Naive thymus-derived CD4-positive, alpha-beta T cell (primary cell): ENCODE data around the gene ITPR3. TPM values are rescaled to one million over a fixed set of nuclear protein-coding genes. Genes with fewer than 3 reads are reported as not detected.
"Not testable (repeated sequence)": the region's sequence is repeated elsewhere in the genome, so short reads cannot be mapped to it uniquely, and the experiment has no call there.

ENCODE experiments used
- ATAC-seq: fragments of 150-1000 bp; cut with Tn5 transposase; 2 replicates; pipeline ENCODE4 v1.10.0; 2021; ENCODE audit warnings: mild to moderate bottlenecking, moderate library complexity
- CTCF ChIA-PET: fragments of 350-600 bp; sonication (Branson Sonifier 250); formaldehyde crosslinking; loops from one replicate; lab custom pipeline; 2021; ENCODE audit warnings: antibody characterized with exemption; lab: Charles Lee
- POLR2A ChIA-PET: fragments of 350-600 bp; sonication (Branson Sonifier 250); formaldehyde crosslinking; loops from one replicate; lab custom pipeline; 2021; ENCODE audit warnings: antibody characterized with exemption, inconsistent platforms; lab: Charles Lee
- DNase-seq, 9 donors: peaks; one replicate each; pipeline versions ENCODE4 v3.0.0 to v3.0.0-alpha.2; 2020 to 2022; ENCODE audit warnings: mixed read lengths in 1 of 9
- H3K27ac ChIP-seq: one replicate; pipeline ENCODE4 v1.7.0; 2013; ENCODE audit warnings: mild to moderate bottlenecking, low read depth, low read length, moderate library complexity
- H3K27me3 ChIP-seq, 2 donors: one replicate each; pipeline ENCODE4 v1.7.0; 2013; ENCODE audit warnings: low read length in 2 of 2, mild to moderate bottlenecking in 2 of 2, moderate library complexity in 2 of 2; ENCODE audit not compliant: control insufficient read depth in 2 of 2, insufficient read depth in 2 of 2
- H3K36me3 ChIP-seq, 3 experiments: 1 replicate in 2 of 3; 2 replicates in 1 of 3; pipeline ENCODE4 v1.7.0; 2013; ENCODE audit warnings: low read length in 3 of 3, mild to moderate bottlenecking in 3 of 3, moderate library complexity in 1 of 3; ENCODE audit not compliant: insufficient read depth in 3 of 3, control insufficient read depth in 2 of 3
- H3K4me1 ChIP-seq, 2 donors: one replicate each; pipeline ENCODE4 v1.7.0; 2013; ENCODE audit warnings: low read length in 2 of 2, mild to moderate bottlenecking in 2 of 2, moderate library complexity in 1 of 2; ENCODE audit not compliant: control insufficient read depth in 2 of 2, insufficient read depth in 2 of 2
- H3K4me3 ChIP-seq: 2 replicates; pipeline ENCODE4 v1.7.0; 2013; ENCODE audit warnings: mild to moderate bottlenecking, low read length
- H3K9me3 ChIP-seq, 3 experiments: 1 replicate in 2 of 3; 2 replicates in 1 of 3; pipeline ENCODE4 v1.7.0; 2013; ENCODE audit warnings: low read length in 3 of 3; ENCODE audit not compliant: control insufficient read depth in 2 of 3
- H3K27ac Mint-ChIP-seq, 9 donors: one replicate each; pipeline ENCODE4 v1.8.0; 2020 to 2022; ENCODE audit warnings: mixed read lengths in 9 of 9, mild to moderate bottlenecking in 8 of 9, moderate library complexity in 5 of 9, inconsistent platforms in 2 of 9
- H3K27me3 Mint-ChIP-seq, 5 donors: one replicate each; pipeline ENCODE4 v1.8.0; 2021 to 2022; ENCODE audit warnings: mixed read lengths in 5 of 5, mild to moderate bottlenecking in 1 of 5
- H3K36me3 Mint-ChIP-seq, 5 donors: one replicate each; pipeline ENCODE4 v1.8.0; 2020 to 2022; ENCODE audit warnings: mixed read lengths in 5 of 5, mild to moderate bottlenecking in 3 of 5, inconsistent platforms in 1 of 5
- H3K4me1 Mint-ChIP-seq, 7 donors: one replicate each; pipeline ENCODE4 v1.8.0; 2020 to 2022; ENCODE audit warnings: mixed read lengths in 7 of 7, mild to moderate bottlenecking in 3 of 7, inconsistent platforms in 1 of 7
- H3K4me3 Mint-ChIP-seq, 10 donors: one replicate each; pipeline ENCODE4 v1.8.0; 2020 to 2022; ENCODE audit warnings: mild to moderate bottlenecking in 10 of 10, mixed read lengths in 10 of 10, moderate library complexity in 6 of 10, inconsistent platforms in 2 of 10
- H3K9me3 Mint-ChIP-seq, 11 donors: one replicate each; pipeline ENCODE4 v1.8.0; 2020 to 2022; ENCODE audit warnings: mixed read lengths in 11 of 11, mild to moderate bottlenecking in 4 of 11, inconsistent platforms in 1 of 11, moderate library complexity in 1 of 11
- intact Hi-C, 2 donors: fragments of 100-400 bp; cut with micrococcal nuclease; formaldehyde crosslinking; loops; one replicate each; pipeline ENCODE4 v1.15.1; 2023
- polyA plus RNA-seq, 2 donors: library from polyadenylated mRNA; unstranded; fragments of 300-500 nt; fragmentation: Illumina TruSeq; gene quantifications; one replicate each; pipeline ENCODE4 v1.2.3, GENCODE V29; 2021
- total RNA-seq, 6 experiments: library from RNA in 5 of 6; stranded (reverse) in 5 of 6; gene quantifications; 1 replicate in 5 of 6; 2 replicates in 1 of 6; pipeline ENCODE4 v1.2.3 and lab custom pipeline; 2021 to 2026

Gene ITPR3
- total and polyA plus RNA-seq, 7 experiments from 2014 or later = 1.7 to 65.7 (median 41.4) TPM

DNA sequence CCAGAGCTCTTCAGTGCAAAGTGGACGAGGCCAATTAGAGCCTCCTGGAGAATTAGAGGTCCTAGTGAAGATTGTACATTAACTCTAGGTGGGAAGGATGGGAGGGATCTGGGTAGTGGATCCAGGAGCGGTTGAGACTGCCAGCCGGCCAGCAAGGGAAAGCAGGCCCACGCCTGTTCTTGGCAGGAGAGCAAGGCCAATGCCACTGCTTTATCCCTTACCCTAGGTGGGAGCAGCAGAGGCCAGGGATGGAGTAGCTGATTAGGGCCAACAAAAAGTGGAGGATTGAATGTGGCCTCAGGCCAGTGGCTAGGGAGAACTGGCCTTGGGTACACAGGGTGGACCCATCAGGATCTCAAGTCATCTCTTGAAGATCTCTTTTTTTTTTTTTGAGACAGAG, 3.7 kb downstream of the ITPR3 start:
- peaks cover 0 to 7% (median 0%) of the 10 kb centered on the region in 5 donors for H3K36me3 Mint-ChIP-seq
- CTCF ChIA-PET = interaction anchor here (0.7 kb wide), 2 partner anchors 8 to 404 kb away, joined by 3 to 4 read pairs; no protein-coding TSS in a partner anchor
- H3K27ac Mint-ChIP-seq = peak overlapping the region in 7 of 9 donors; percentile 33 to 87 (median 73)
- DNase-seq (no peak), ATAC-seq (no peak)
- Histone ChIP-seq H3K4me1 (peaks cover 9 to 24% of the 10 kb centered on the region in 2 donors), H3K27me3 (no peaks in the 10 kb centered on the region), H3K36me3 (peaks cover 0 to 26% (median 0%) of the 10 kb centered on the region in 3 experiments), H3K4me3 (no peak overlapping the region), H3K27ac (no peak overlapping the region), H3K9me3 (no peaks in the 10 kb centered on the region)
- H3K4me3 Mint-ChIP-seq = peak overlapping the region in 3 of 10 donors; percentile 10 to 96 (median 53)
- intact Hi-C loops = loop anchor here (5.0 to 10.0 kb wide), 4 partner anchors 160 to 610 kb away; partner anchors contain the start of genes HMGA1 (in 1 of the 2), LEMD2 (in 1 of the 2) and PHF1 (in 1 of the 2)
- POLR2A ChIA-PET = no interaction called here
- H3K4me1 Mint-ChIP-seq = peaks cover 36 to 72% (median 66%) of the 10 kb centered on the region in 7 donors
- no peaks in the 10 kb centered on the region for H3K9me3 Mint-ChIP-seq
- peaks cover 0 to 2% (median 0%) of the 10 kb centered on the region in 5 donors for H3K27me3 Mint-ChIP-seq

DNA sequence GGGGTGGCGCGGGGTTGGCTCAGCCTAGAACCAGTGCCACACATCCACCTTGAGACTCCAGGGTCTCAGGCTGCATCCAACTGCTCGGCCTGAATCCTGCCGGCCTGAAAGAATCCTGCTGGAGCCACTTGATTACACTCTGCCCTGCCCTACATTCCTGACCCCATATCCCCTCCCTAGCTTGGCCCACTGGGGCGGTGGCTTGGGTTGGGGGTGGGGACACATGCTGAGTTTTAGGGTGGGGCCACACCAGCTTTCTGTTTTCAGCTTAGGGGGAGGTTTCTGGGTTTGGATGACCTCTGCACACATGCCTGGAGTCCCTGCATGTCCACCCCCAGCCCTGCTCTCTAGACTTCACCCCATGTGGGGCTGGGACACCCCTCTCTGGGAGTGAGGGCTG, 6.8 kb downstream of the ITPR3 start:
- no peaks in the 10 kb centered on the region for H3K9me3 ChIP-seq
- H3K27me3 Mint-ChIP-seq = peaks cover 0 to 1% (median 0%) of the 10 kb centered on the region in 5 donors
- intact Hi-C loops = loop anchor here in 1 of 2 donors (10.0 kb wide), 2 partner anchors 157 to 607 kb away; partner anchors contain the start of genes HMGA1 and LEMD2
- H3K27me3 ChIP-seq = no peaks in the 10 kb centered on the region
- H3K4me1 ChIP-seq = peaks cover 9 to 32% of the 10 kb centered on the region in 2 donors
- H3K36me3 ChIP-seq = peaks cover 0 to 20% (median 0%) of the 10 kb centered on the region in 3 experiments
- CTCF ChIA-PET = no interaction called here
- H3K27ac ChIP-seq = no peak overlapping the region
- H3K4me3 ChIP-seq = no peak overlapping the region
- POLR2A ChIA-PET = interaction anchor here (1.1 to 1.2 kb wide), 2 partner anchors 11 to 74 kb away, joined by 3 read pairs; no protein-coding TSS in a partner anchor
- H3K9me3 Mint-ChIP-seq = no peaks in the 10 kb centered on the region
- ATAC-seq (no peak), DNase-seq (no peak)
- peak overlapping the region in 4 of 9 donors; percentile 33 to 84 (median 72) for H3K27ac Mint-ChIP-seq
- H3K4me1 Mint-ChIP-seq = peaks cover 40 to 83% (median 74%) of the 10 kb centered on the region in 7 donors
- H3K36me3 Mint-ChIP-seq = peaks cover 0 to 9% (median 0%) of the 10 kb centered on the region in 5 donors
- peak overlapping the region in 1 of 10 donors; percentile 11 for H3K4me3 Mint-ChIP-seq

DNA sequence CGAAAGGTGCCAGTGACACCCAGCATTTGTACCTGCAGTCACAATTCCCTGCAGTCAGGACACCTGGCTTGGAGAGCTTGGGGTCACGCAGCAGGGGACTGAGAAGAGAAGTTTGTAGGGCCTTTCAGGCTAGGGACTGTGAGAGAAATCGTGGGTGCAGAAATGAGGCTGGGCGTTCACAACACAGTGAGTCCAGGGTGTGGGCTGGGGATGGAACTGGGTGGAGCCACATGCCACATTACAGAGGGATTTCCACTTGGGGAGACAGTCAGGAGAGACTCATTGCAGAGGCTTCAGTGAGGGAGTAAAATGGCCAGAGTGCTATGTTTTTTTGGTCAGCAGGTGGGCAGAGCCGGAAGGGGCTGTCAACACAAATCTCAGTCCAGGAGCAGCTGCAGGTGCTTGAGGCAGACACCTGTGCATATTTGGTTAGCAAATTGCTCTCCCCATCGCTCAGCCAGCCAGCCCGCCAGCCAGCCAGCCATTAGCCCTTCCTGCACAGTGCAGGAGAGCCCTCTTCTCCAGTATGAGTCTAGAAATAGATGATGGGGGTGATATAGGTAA, 7.4 kb downstream of the ITPR3 start:
- DNase-seq (no peak), ATAC-seq (no peak)
- ChIA-PET POLR2A (interaction anchor here (1.1 to 1.2 kb wide), 2 partner anchors 10 to 73 kb away, joined by 3 read pairs; no protein-coding TSS in a partner anchor), CTCF (interaction anchor here (0.6 kb wide), 1 partner anchor 402 kb away, joined by 5 read pairs; no protein-coding TSS in a partner anchor)
- peaks cover 42 to 81% (median 72%) of the 10 kb centered on the region in 7 donors for H3K4me1 Mint-ChIP-seq
- no peak overlapping the region for H3K27ac ChIP-seq
- intact Hi-C loops = loop anchor here in 1 of 2 donors (10.0 kb wide), 2 partner anchors 156 to 606 kb away; partner anchors contain the start of genes HMGA1 and LEMD2
- no peaks in the 10 kb centered on the region for H3K9me3 ChIP-seq
- no peak overlapping the region for H3K4me3 ChIP-seq
- H3K4me3 Mint-ChIP-seq = peak overlapping the region in 5 of 10 donors; percentile 5 to 59 (median 14)
- peaks cover 0 to 3% (median 0%) of the 10 kb centered on the region in 5 donors for H3K27me3 Mint-ChIP-seq
- H3K36me3 Mint-ChIP-seq = peaks cover 0 to 9% (median 0%) of the 10 kb centered on the region in 5 donors
- H3K4me1 ChIP-seq = peaks cover 9 to 30% of the 10 kb centered on the region in 2 donors
- peak overlapping the region in 8 of 9 donors; percentile 20 to 84 (median 66) for H3K27ac Mint-ChIP-seq
- no peaks in the 10 kb centered on the region for H3K9me3 Mint-ChIP-seq
- H3K36me3 ChIP-seq = peaks cover 0 to 20% (median 0%) of the 10 kb centered on the region in 3 experiments
- no peaks in the 10 kb centered on the region for H3K27me3 ChIP-seq

DNA sequence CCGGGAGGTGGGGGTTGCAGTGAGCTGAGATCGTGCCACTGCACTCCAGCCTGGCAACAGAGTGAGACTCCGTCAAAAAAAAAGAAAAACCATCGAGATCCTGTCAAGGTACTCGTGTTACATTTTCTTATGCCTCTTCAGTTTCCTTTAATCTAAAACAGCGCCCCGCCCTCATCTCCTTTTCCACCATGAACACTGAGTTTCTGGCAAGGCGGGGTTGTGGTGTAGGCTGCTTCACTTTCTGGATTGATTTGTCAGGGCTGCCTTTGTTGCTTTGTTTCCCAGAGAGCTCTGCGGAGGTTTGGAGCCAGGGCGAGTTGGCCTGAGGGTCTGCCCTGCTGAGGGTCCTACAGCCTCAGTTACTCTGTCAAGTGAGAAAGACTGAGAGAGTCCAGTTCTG, 8.9 kb downstream of the ITPR3 start:
- Mint-ChIP-seq H3K4me3 (peak overlapping the region in 9 of 10 donors; percentile 39 to 67 (median 57)), H3K36me3 (peaks cover 0 to 9% (median 0%) of the 10 kb centered on the region in 5 donors), H3K27ac (peak overlapping the region in 8 of 9 donors; percentile 59 to 75 (median 70)), H3K9me3 (no peaks in the 10 kb centered on the region), H3K27me3 (peaks cover 0 to 3% (median 0%) of the 10 kb centered on the region in 5 donors), H3K4me1 (peaks cover 43 to 78% (median 70%) of the 10 kb centered on the region in 7 donors)
- no peaks in the 10 kb centered on the region for H3K9me3 ChIP-seq
- peak overlapping the region; percentile 25 for H3K27ac ChIP-seq
- peak in 7 of 9 donors; percentile 55 to 76 (median 68) for DNase-seq
- CTCF ChIA-PET = interaction anchor here (1.0 to 1.8 kb wide), 2 partner anchors 8 to 59 kb away, joined by 3 to 6 read pairs; no protein-coding TSS in a partner anchor
- H3K4me3 ChIP-seq = no peak overlapping the region
- H3K27me3 ChIP-seq = no peaks in the 10 kb centered on the region
- H3K36me3 ChIP-seq = peaks cover 0 to 9% (median 0%) of the 10 kb centered on the region in 3 experiments
- POLR2A ChIA-PET = interaction anchor here (0.8 kb wide), 1 partner anchor 64 kb away, joined by 3 read pairs; no protein-coding TSS in a partner anchor
- peak; percentile 30 for ATAC-seq
- peaks cover 17 to 34% of the 10 kb centered on the region in 2 donors for H3K4me1 ChIP-seq
- intact Hi-C loops = loop anchor here (1.0 to 5.0 kb wide), 3 partner anchors 9 to 203 kb away; partner anchors contain the start of gene ITPR3 (in 1 of the 2)

DNA sequence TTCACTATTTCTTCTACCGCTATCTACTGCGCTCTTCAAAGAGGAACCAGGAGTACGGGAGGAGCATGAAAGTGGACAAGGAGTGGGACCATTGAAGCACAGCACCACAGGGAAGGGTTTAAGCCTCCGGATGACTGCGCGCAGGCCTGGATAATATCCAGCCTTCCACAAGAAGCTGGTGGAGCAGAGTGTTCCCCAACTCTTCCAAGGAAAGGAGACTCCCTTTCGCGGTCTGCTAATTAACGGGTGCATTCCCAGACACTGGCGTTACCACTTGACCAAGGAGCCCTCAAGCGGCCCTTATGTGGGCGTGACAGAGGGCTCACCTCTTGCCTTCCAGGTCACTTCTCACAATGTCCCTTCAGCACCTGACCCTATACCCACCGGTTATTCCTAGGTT, 10.4 kb downstream of the ITPR3 start:
- H3K4me1 Mint-ChIP-seq = peaks cover 49 to 77% (median 74%) of the 10 kb centered on the region in 7 donors
- H3K9me3 ChIP-seq, ATAC-seq, H3K27me3 ChIP-seq, DNase-seq, H3K36me3 ChIP-seq, H3K9me3 Mint-ChIP-seq, H3K27me3 Mint-ChIP-seq, H3K4me3 ChIP-seq, H3K27ac ChIP-seq: not testable (repeated sequence)
- H3K36me3 Mint-ChIP-seq = peaks cover 0 to 13% (median 4%) of the 10 kb centered on the region in 5 donors
- POLR2A ChIA-PET = interaction anchor here (1.1 kb wide), 1 partner anchor 12 kb away, joined by 5 read pairs; no protein-coding TSS in a partner anchor
- H3K4me1 ChIP-seq = peaks cover 20 to 34% of the 10 kb centered on the region in 2 donors
- CTCF ChIA-PET = interaction anchor here (0.9 to 1.5 kb wide), 4 partner anchors 9 to 49 kb away, joined by 3 to 7 read pairs (median 5); no protein-coding TSS in a partner anchor
- intact Hi-C loops = loop anchor here in 1 of 2 donors (5.0 kb wide), 1 partner anchor 204 kb away; no protein-coding TSS in a partner anchor
- peak overlapping the region in 2 of 9 donors; percentile 30 to 43 for H3K27ac Mint-ChIP-seq
- H3K4me3 Mint-ChIP-seq = peak overlapping the region in 2 of 10 donors; percentile 1 to 26
